ENCODE results near the gene DXO. TPM values are rescaled to one million over a fixed set of nuclear protein-coding genes. Genes with fewer than 3 reads are reported as not detected.

The DXO gene
- total and polyA plus RNA-seq, 7 experiments from 2014 or later = 12.6 to 44.3 (median 34.7) TPM

DNA sequence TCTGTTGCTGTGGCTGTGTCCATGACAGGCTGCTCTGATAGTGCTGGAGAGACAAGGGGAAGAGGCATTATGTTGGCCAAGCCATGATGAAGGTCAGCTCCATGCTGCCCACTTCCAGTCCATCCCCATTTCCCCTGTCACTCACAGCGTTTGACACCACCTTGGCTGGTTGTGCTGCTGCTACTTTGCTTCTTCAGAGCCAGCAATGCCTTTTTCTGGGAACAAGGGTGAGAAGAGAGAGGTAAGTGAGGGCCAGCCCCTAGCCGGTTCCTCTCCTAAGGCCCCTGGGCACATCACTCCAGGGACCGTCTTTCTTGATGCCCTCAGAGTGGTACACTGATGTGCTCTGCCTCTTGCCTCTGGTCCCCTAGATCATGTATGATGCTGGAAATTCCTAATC is 15.1 kb downstream of the DXO start:
- CTCF ChIA-PET = no interaction called here
- H3K27ac ChIP-seq (ENCODE audit: low read depth, low read length) = peak overlapping the region; percentile 99

GRCh38 chr6:31954511-31954910 is 17.4 kb downstream of the DXO start:
- ChIA-PET CTCF (no interaction called here), POLR2A (interaction anchor here (6.1 kb wide), 1 partner anchor 18 kb away, joined by 108 read pairs; the partner anchor contains the start of gene DXO)
- Mint-ChIP-seq H3K4me1 (peaks cover 13 to 25% (median 23%) of the 10 kb centered on the region in 7 donors), H3K9me3 (no peaks in the 10 kb centered on the region), H3K36me3 (peaks cover 17 to 25% (median 18%) of the 10 kb centered on the region in 5 donors), H3K27ac (peak overlapping the region in 2 of 9 donors; percentile 17 to 43), H3K27me3 (no peaks in the 10 kb centered on the region), H3K4me3 (peak overlapping the region in 1 of 10 donors; percentile 66)
- Histone ChIP-seq H3K9me3 (ENCODE audit: control insufficient read depth in 2 of 3, low read length in 3 of 3) (no peaks in the 10 kb centered on the region), H3K4me1 (ENCODE audit: control insufficient read depth in 2 of 2, insufficient read depth in 2 of 2, low read length in 2 of 2) (peaks cover 13% of the 10 kb centered on the region in 2 donors), H3K4me3 (ENCODE audit: low read length) (no peak overlapping the region), H3K27ac (ENCODE audit: low read depth, low read length) (no peak overlapping the region), H3K27me3 (ENCODE audit: control insufficient read depth in 2 of 2, insufficient read depth in 2 of 2, low read length in 2 of 2) (no peaks in the 10 kb centered on the region), H3K36me3 (ENCODE audit: control insufficient read depth in 2 of 3, insufficient read depth in 3 of 3, low read length in 3 of 3) (peaks cover 20 to 69% (median 23%) of the 10 kb centered on the region in 3 experiments)
- ATAC-seq (no peak), DNase-seq (no peak)
- intact Hi-C loops (cut with micrococcal nuclease) = no loop called here

More for the DNA sequence above, 15.1 kb downstream of the DXO start:
- Histone ChIP-seq H3K4me3 (ENCODE audit: low read length) (no peak overlapping the region), H3K27me3 (ENCODE audit: control insufficient read depth in 2 of 2, insufficient read depth in 2 of 2, low read length in 2 of 2) (no peaks in the 10 kb centered on the region), H3K36me3 (ENCODE audit: control insufficient read depth in 2 of 3, insufficient read depth in 3 of 3, low read length in 3 of 3) (peaks cover 15 to 72% (median 25%) of the 10 kb centered on the region in 3 experiments), H3K4me1 (ENCODE audit: control insufficient read depth in 2 of 2, insufficient read depth in 2 of 2, low read length in 2 of 2) (peaks cover 18 to 20% of the 10 kb centered on the region in 2 donors), H3K9me3 (ENCODE audit: control insufficient read depth in 2 of 3, low read length in 3 of 3) (no peaks in the 10 kb centered on the region)
- Mint-ChIP-seq H3K9me3 (no peaks in the 10 kb centered on the region), H3K27ac (peak overlapping the region in 4 of 9 donors; percentile 75 to 99 (median 94)), H3K4me1 (peaks cover 23 to 48% (median 39%) of the 10 kb centered on the region in 7 donors), H3K36me3 (peaks cover 19 to 34% (median 23%) of the 10 kb centered on the region in 5 donors), H3K27me3 (no peaks in the 10 kb centered on the region), H3K4me3 (peak overlapping the region in 2 of 10 donors; percentile 91 to 100)
- POLR2A ChIA-PET = interaction anchor here (1.4 to 6.1 kb wide), 2 partner anchors 16 to 121 kb away, joined by 4 to 108 read pairs; partner anchors contain the start of gene DXO
- ATAC-seq (no peak), DNase-seq (no peak)
- intact Hi-C loops (cut with micrococcal nuclease) = loop anchor here (5.0 kb wide), 7 partner anchors 119 to 1744 kb away; partner anchors contain the start of genes AGPAT1 (in 1 of the 2), CSNK2B (in 1 of the 2), LY6G5B (in 1 of the 2) and PHF1 (in 1 of the 2)

- Histone ChIP-seq H3K4me3 (ENCODE audit: low read length) (no peak overlapping the region), H3K4me1 (ENCODE audit: control insufficient read depth in 2 of 2, insufficient read depth in 2 of 2, low read length in 2 of 2) (peaks cover 3 to 5% of the 10 kb centered on the region in 2 donors), H3K36me3 (ENCODE audit: control insufficient read depth in 2 of 3, insufficient read depth in 3 of 3, low read length in 3 of 3) (peaks cover 20 to 65% (median 23%) of the 10 kb centered on the region in 3 experiments), H3K27ac (ENCODE audit: low read depth, low read length) (no peak overlapping the region), H3K27me3 (ENCODE audit: control insufficient read depth in 2 of 2, insufficient read depth in 2 of 2, low read length in 2 of 2) (no peaks in the 10 kb centered on the region), H3K9me3 (ENCODE audit: control insufficient read depth in 2 of 3, low read length in 3 of 3) (no peaks in the 10 kb centered on the region)
- Mint-ChIP-seq H3K27ac (peak overlapping the region in 5 of 9 donors; percentile 43 to 75 (median 52)), H3K27me3 (no peaks in the 10 kb centered on the region), H3K9me3 (no peaks in the 10 kb centered on the region), H3K36me3 (peaks cover 16 to 25% (median 18%) of the 10 kb centered on the region in 5 donors), H3K4me3 (no peak overlapping the region), H3K4me1 (peaks cover 6 to 13% (median 9%) of the 10 kb centered on the region in 7 donors)
- DNase-seq = no peak
- ATAC-seq = no peak
- POLR2A ChIA-PET = interaction anchor here (0.5 to 1.1 kb wide), 2 partner anchors 18 to 24 kb away, joined by 3 to 6 read pairs; no protein-coding TSS in a partner anchor
- CTCF ChIA-PET = interaction anchor here (0.6 to 1.7 kb wide), 9 partner anchors 9 to 224 kb away, joined by 3 to 5 read pairs (median 3); partner anchors contain the start of genes DDAH2 and EHMT2
- intact Hi-C loops (cut with micrococcal nuclease) = loop anchor here in 1 of 2 donors (1.0 kb wide), 1 partner anchor 407 kb away; the partner anchor contains the start of gene ATP6V1G2
Observed at GRCh38 chr6:31952890-31953289, 19.0 kb downstream of the DXO start.

DNA sequence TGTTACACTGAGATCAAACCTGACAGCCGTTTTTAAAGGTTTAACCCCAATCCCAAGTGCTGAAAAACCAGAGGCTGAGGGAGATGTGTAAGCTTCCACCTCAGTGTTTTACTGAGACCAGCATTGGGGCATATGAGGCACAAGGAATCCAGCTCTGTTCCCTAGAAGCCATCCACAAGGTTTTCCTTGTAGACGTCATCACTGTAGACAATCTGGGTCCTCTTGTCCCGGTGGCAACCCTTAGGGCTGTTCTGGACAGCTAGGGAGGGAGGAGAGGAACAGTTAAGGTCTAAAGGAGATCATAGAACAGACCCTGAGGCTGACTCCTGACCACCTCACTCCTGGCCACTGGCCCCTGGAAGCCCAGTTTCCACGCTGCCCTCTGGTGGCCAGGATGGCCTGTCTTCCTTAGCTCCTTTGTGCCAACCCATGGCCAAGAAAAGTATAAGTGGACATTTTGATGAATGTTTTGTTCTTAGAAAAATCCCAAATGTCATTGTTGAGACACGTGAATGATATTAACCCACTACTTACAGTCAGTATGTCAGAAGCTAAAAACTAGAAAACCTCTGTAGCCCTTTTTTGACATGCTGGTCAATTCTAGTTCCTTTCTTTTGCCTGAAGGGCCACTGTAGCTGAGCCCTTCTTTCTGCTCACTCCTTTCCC is 19.7 kb downstream of the DXO start:
- Mint-ChIP-seq H3K27ac (peak overlapping the region in 3 of 9 donors; percentile 51 to 61 (median 52)), H3K9me3 (no peaks in the 10 kb centered on the region), H3K36me3 (peaks cover 16 to 25% (median 18%) of the 10 kb centered on the region in 5 donors), H3K27me3 (no peaks in the 10 kb centered on the region), H3K4me1 (peaks cover 2 to 7% (median 4%) of the 10 kb centered on the region in 7 donors), H3K4me3 (no peak overlapping the region)
- ChIA-PET POLR2A (interaction anchor here (0.5 to 1.2 kb wide), 3 partner anchors 19 to 249 kb away, joined by 3 to 6 read pairs (median 3); partner anchors contain the start of gene ABHD16A), CTCF (interaction anchor here (0.6 to 1.7 kb wide), 10 partner anchors 8 to 224 kb away, joined by 3 to 5 read pairs (median 4); partner anchors contain the start of genes DDAH2, EHMT2 and HSPA1B)
- peaks cover 20 to 65% (median 23%) of the 10 kb centered on the region in 3 experiments for H3K36me3 ChIP-seq (ENCODE audit: control insufficient read depth in 2 of 3, insufficient read depth in 3 of 3, low read length in 3 of 3)
- no peaks in the 10 kb centered on the region for H3K4me1 ChIP-seq (ENCODE audit: control insufficient read depth in 2 of 2, insufficient read depth in 2 of 2, low read length in 2 of 2)
- ATAC-seq (peak; percentile 67), DNase-seq (peak in 1 of 9 donors; percentile 53)
- no peaks in the 10 kb centered on the region for H3K9me3 ChIP-seq (ENCODE audit: control insufficient read depth in 2 of 3, low read length in 3 of 3)
- H3K27me3 ChIP-seq (ENCODE audit: control insufficient read depth in 2 of 2, insufficient read depth in 2 of 2, low read length in 2 of 2) = no peaks in the 10 kb centered on the region
- H3K27ac ChIP-seq (ENCODE audit: low read depth, low read length) = no peak overlapping the region
- no peak overlapping the region for H3K4me3 ChIP-seq (ENCODE audit: low read length)
- intact Hi-C loops (cut with micrococcal nuclease) = loop anchor here in 1 of 2 donors (1.0 kb wide), 1 partner anchor 406 kb away; the partner anchor contains the start of gene ATP6V1G2

- Histone ChIP-seq H3K36me3 (ENCODE audit: control insufficient read depth in 2 of 3, insufficient read depth in 3 of 3, low read length in 3 of 3) (peaks cover 11 to 47% (median 20%) of the 10 kb centered on the region in 3 experiments), H3K4me3 (ENCODE audit: low read length) (no peak overlapping the region), H3K27me3 (ENCODE audit: control insufficient read depth in 2 of 2, insufficient read depth in 2 of 2, low read length in 2 of 2) (no peaks in the 10 kb centered on the region), H3K4me1 (ENCODE audit: control insufficient read depth in 2 of 2, insufficient read depth in 2 of 2, low read length in 2 of 2) (no peaks in the 10 kb centered on the region), H3K9me3 (ENCODE audit: control insufficient read depth in 2 of 3, low read length in 3 of 3) (no peaks in the 10 kb centered on the region), H3K27ac (ENCODE audit: low read depth, low read length) (no peak overlapping the region)
- intact Hi-C loops (cut with micrococcal nuclease) = no loop called here
- no peak for DNase-seq
- Mint-ChIP-seq H3K27me3 (peaks cover 0 to 4% (median 0%) of the 10 kb centered on the region in 5 donors), H3K36me3 (peaks cover 11 to 23% (median 17%) of the 10 kb centered on the region in 5 donors), H3K9me3 (no peaks in the 10 kb centered on the region), H3K27ac (peak overlapping the region in 6 of 9 donors; percentile 1 to 74 (median 24)), H3K4me3 (no peak overlapping the region), H3K4me1 (peaks cover 0 to 5% (median 0%) of the 10 kb centered on the region in 7 donors)
- ChIA-PET POLR2A (interaction anchor here (0.7 kb wide), 2 partner anchors 9 to 59 kb away, joined by 3 to 4 read pairs; partner anchors contain the start of gene SKIC2), CTCF (interaction anchor here (0.6 to 0.9 kb wide), 3 partner anchors 10 to 202 kb away, joined by 3 to 7 read pairs (median 4); no protein-coding TSS in a partner anchor)
- no peak for ATAC-seq
Observed at GRCh38 chr6:31949926-31950548, 21.9 kb downstream of the DXO start.
